Astrocyte (in vitro differentiated cells and primary cell): ENCODE results near the gene COL6A3. TPM values are rescaled to one million over a fixed set of nuclear protein-coding genes. Genes with fewer than 3 reads are reported as not detected.

Experiments
- DNase-seq: peaks from one replicate; pipeline ENCODE4 v3.0.0-alpha.2; 2010; ENCODE audit warnings: low read depth
- FAIRE-seq: peaks from 2 replicates; lab custom pipeline; 2011; peaks lifted over from hg19 to GRCh38; lab: Jason Lieb, UNC
- H2AFZ ChIP-seq: 2 replicates; pipeline ENCODE4 v1.6.0; 2012; ENCODE audit warnings: low read depth, low read length, inconsistent platforms
- H3K27ac ChIP-seq: 2 replicates; pipeline ENCODE4 v1.5.1; 2011; ENCODE audit warnings: low read depth, low read length, inconsistent platforms
- H3K27me3 ChIP-seq: 2 replicates; pipeline ENCODE4 v1.6.0; 2011; ENCODE audit warnings: low read length, inconsistent platforms; ENCODE audit not compliant: insufficient read depth
- H3K36me3 ChIP-seq: 2 replicates; pipeline ENCODE4 v1.5.1; 2011; ENCODE audit warnings: low read length, inconsistent platforms; ENCODE audit not compliant: insufficient read depth
- H3K4me1 ChIP-seq: 2 replicates; pipeline ENCODE4 v1.5.1; 2011; ENCODE audit warnings: low read length, inconsistent platforms; ENCODE audit not compliant: insufficient read depth
- H3K4me2 ChIP-seq: 2 replicates; pipeline ENCODE4 v1.6.0; 2012; ENCODE audit warnings: low read length, inconsistent platforms
- H3K4me3 ChIP-seq: 2 replicates; pipeline ENCODE4 v1.5.1; 2011; ENCODE audit warnings: low read depth, mild to moderate bottlenecking, low read length, inconsistent platforms; ENCODE audit not compliant: insufficient read depth
- H3K79me2 ChIP-seq: 2 replicates; pipeline ENCODE4 v1.6.0; 2012; ENCODE audit warnings: mild to moderate bottlenecking, low read length, inconsistent platforms; ENCODE audit not compliant: insufficient read depth
- H3K9ac ChIP-seq: 2 replicates; pipeline ENCODE4 v1.6.0; 2012; ENCODE audit warnings: mild to moderate bottlenecking, low read length, inconsistent platforms
- H3K9me3 ChIP-seq: 2 replicates; pipeline ENCODE4 v1.5.1; 2012; ENCODE audit warnings: low read depth, mild to moderate bottlenecking, low read length, inconsistent platforms; ENCODE audit not compliant: insufficient read depth
- H4K20me1 ChIP-seq: 2 replicates; pipeline ENCODE4 v1.6.0; 2012; ENCODE audit warnings: low read length, inconsistent platforms; ENCODE audit not compliant: insufficient read depth
- H3K27ac Mint-ChIP-seq: one replicate; pipeline ENCODE4 v1.8.0; 2021; ENCODE audit warnings: mild to moderate bottlenecking, mixed read lengths; ENCODE audit not compliant: unreplicated experiment
- H3K27me3 Mint-ChIP-seq: one replicate; pipeline ENCODE4 v1.8.0; 2021; ENCODE audit warnings: low read depth, mixed read lengths; ENCODE audit not compliant: unreplicated experiment
- H3K36me3 Mint-ChIP-seq: one replicate; pipeline ENCODE4 v1.8.0; 2021; ENCODE audit warnings: low read depth, mixed read lengths; ENCODE audit not compliant: unreplicated experiment
- H3K4me1 Mint-ChIP-seq: one replicate; pipeline ENCODE4 v1.8.0; 2021; ENCODE audit warnings: low read depth, mixed read lengths; ENCODE audit not compliant: unreplicated experiment
- H3K4me3 Mint-ChIP-seq: one replicate; pipeline ENCODE4 v1.8.0; 2021; ENCODE audit warnings: mild to moderate bottlenecking, moderate library complexity, mixed read lengths; ENCODE audit not compliant: unreplicated experiment
- H3K9me3 Mint-ChIP-seq: one replicate; pipeline ENCODE4 v1.8.0; 2021; ENCODE audit warnings: mild to moderate bottlenecking, mixed read lengths; ENCODE audit not compliant: unreplicated experiment
- CTCF ChIP-seq: IDR thresholded peaks from 2 replicates; pipeline ENCODE4 v1.5.1; 2011; ENCODE audit warnings: low read depth, mild to moderate bottlenecking, inconsistent platforms, low read length, moderate library complexity; ENCODE audit not compliant: insufficient read depth
- EZH2 ChIP-seq: IDR thresholded peaks from 2 replicates; pipeline ENCODE4 v1.6.1; 2012; ENCODE audit warnings: mild to moderate bottlenecking, low read length, inconsistent platforms; ENCODE audit not compliant: insufficient read depth
- total RNA-seq: library from RNA; stranded (reverse); gene quantifications from 2 replicates; pipeline ENCODE4 v1.2.1, GENCODE V29; 2021

Gene COL6A3
- total RNA-seq, 1 donor from 2014 or later = 200 TPM

- no peak overlapping the region for H3K4me2 ChIP-seq
Measured at GRCh38 chr2:237276716-237277490, 137.1 kb downstream of the COL6A3 start.

More at GRCh38 chr2:237276716-237277490, 137.1 kb downstream of the COL6A3 start:
- no peak overlapping the region for H3K27ac Mint-ChIP-seq
- Histone ChIP-seq H3K27me3 (no peaks in the 10 kb centered on the region), H3K79me2 (no peaks in the 10 kb centered on the region), H3K4me1 (peaks cover 27% of the 10 kb centered on the region), H3K27ac (no peak overlapping the region), H3K9me3 (no peaks in the 10 kb centered on the region), H2AFZ (no peak overlapping the region), H4K20me1 (no peaks in the 10 kb centered on the region), H3K36me3 (no peaks in the 10 kb centered on the region), H3K4me3 (no peak overlapping the region), H3K9ac (no peak overlapping the region)
- H3K4me3 Mint-ChIP-seq = no peak overlapping the region
- FAIRE-seq (no peak), DNase-seq (peak; percentile 69)
- TF ChIP-seq CTCF (no peak), EZH2 (no peak)
- H3K9me3 Mint-ChIP-seq = peaks cover 12% of the 10 kb centered on the region
- H3K27me3 Mint-ChIP-seq = no peaks in the 10 kb centered on the region
- H3K4me1 Mint-ChIP-seq = peaks cover 21% of the 10 kb centered on the region
- no peaks in the 10 kb centered on the region for H3K36me3 Mint-ChIP-seq

Other genes with a start within 250 kb of the COL6A3 start
- gene MLPH, start 73.1 kb upstream of the COL6A3 start, total RNA-seq = 14.2 and 16.2 TPM in 2 replicates
- not detected in 2 replicates for gene PRLH, start 152.4 kb upstream of the COL6A3 start, total RNA-seq
- gene RAB17, start 176.6 kb upstream of the COL6A3 start, total RNA-seq = 0.34 and 1.4 TPM in 2 replicates
- gene LRRFIP1, start 213.4 kb upstream of the COL6A3 start, total RNA-seq = 83.3 and 84.1 TPM in 2 replicates